ENCODE data around the gene SYNGR1. TPM values are rescaled to one million over a fixed set of nuclear protein-coding genes. Genes with fewer than 3 reads are reported as not detected.

Gene SYNGR1
- total RNA-seq, 5 donors from 2014 or later (not counting 1 experiment from before 2014, with no cell fraction given), result 1.1 to 4.3 (median 2.7) TPM

GRCh38 chr22:39419096-39419495, 69.3 kb downstream of the SYNGR1 start:
- Mint-ChIP-seq H3K36me3 (peaks cover 42% of the 10 kb centered on the region), H3K4me1 (peaks cover 25 to 33% (median 26%) of the 10 kb centered on the region in 3 donors), H3K4me3 (no peak overlapping the region), H3K9me3 (no peaks in the 10 kb centered on the region), H3K27me3 (no peaks in the 10 kb centered on the region), H3K27ac (no peak overlapping the region)
- H3K27ac ChIP-seq (ENCODE audit: low read length), result no peak overlapping the region
- CTCF ChIA-PET, result no interaction called here
- no peaks in the 10 kb centered on the region for H3K9me3 ChIP-seq
- POLR2A ChIA-PET, result no interaction called here
- H3K4me3 ChIP-seq (ENCODE audit: control insufficient read depth in 1 of 2, extremely low read depth in 1 of 2, low read length in 1 of 2), result no peak overlapping the region
- 91% methylated on average over 6 of the region's 6 CpGs for WGBS (ENCODE audit: insufficient coverage)
- peaks cover 21 to 35% of the 10 kb centered on the region in 2 experiments for H3K4me1 ChIP-seq (ENCODE audit: control insufficient read depth in 1 of 2, extremely low read depth in 1 of 2, insufficient read depth in 2 of 2, low read length in 2 of 2)
- no peaks in the 10 kb centered on the region for H3K27me3 ChIP-seq (replicated peaks in 1 of 2; ENCODE audit: control insufficient read depth in 2 of 2, extremely low read depth in 1 of 2, insufficient read depth in 2 of 2, low read length in 1 of 2)
- ATAC-seq (replicated peaks in 1 of 4) (no peak), DNase-seq (no peak)
- peaks cover 30 to 78% of the 10 kb centered on the region in 2 donors for H3K36me3 ChIP-seq (ENCODE audit: control insufficient read depth in 2 of 2, extremely low read depth in 1 of 2, insufficient read depth in 1 of 2, low read length in 1 of 2)

GRCh38 chr22:39419911-39420310, 70.1 kb downstream of the SYNGR1 start:
- ChIA-PET CTCF (interaction anchor here in 1 of 2 donors (0.6 kb wide), 1 partner anchor 44 kb away, joined by 7 read pairs; no protein-coding TSS in a partner anchor), POLR2A (no interaction called here)
- Mint-ChIP-seq H3K4me1 (peaks cover 16 to 25% (median 18%) of the 10 kb centered on the region in 3 donors), H3K9me3 (no peaks in the 10 kb centered on the region), H3K4me3 (no peak overlapping the region), H3K36me3 (peaks cover 42% of the 10 kb centered on the region), H3K27me3 (no peaks in the 10 kb centered on the region), H3K27ac (no peak overlapping the region)
- H3K36me3 ChIP-seq (ENCODE audit: control insufficient read depth in 2 of 2, extremely low read depth in 1 of 2, insufficient read depth in 1 of 2, low read length in 1 of 2), result peaks cover 30 to 85% of the 10 kb centered on the region in 2 donors
- H3K27me3 ChIP-seq (replicated peaks in 1 of 2; ENCODE audit: control insufficient read depth in 2 of 2, extremely low read depth in 1 of 2, insufficient read depth in 2 of 2, low read length in 1 of 2), result no peaks in the 10 kb centered on the region
- no peak overlapping the region for H3K4me3 ChIP-seq (ENCODE audit: control insufficient read depth in 1 of 2, extremely low read depth in 1 of 2, low read length in 1 of 2)
- ATAC-seq (replicated peaks in 1 of 4) (no peak), DNase-seq (no peak)
- no peaks in the 10 kb centered on the region for H3K9me3 ChIP-seq
- H3K4me1 ChIP-seq (ENCODE audit: control insufficient read depth in 1 of 2, extremely low read depth in 1 of 2, insufficient read depth in 2 of 2, low read length in 2 of 2), result peaks cover 14 to 27% of the 10 kb centered on the region in 2 experiments
- 100% methylated on average over 5 of the region's 5 CpGs for WGBS (ENCODE audit: insufficient coverage)
- H3K27ac ChIP-seq (ENCODE audit: low read length), result no peak overlapping the region

- Histone ChIP-seq H3K4me1 (ENCODE audit: control insufficient read depth in 1 of 2, extremely low read depth in 1 of 2, insufficient read depth in 2 of 2, low read length in 2 of 2) (peaks cover 2 to 9% of the 10 kb centered on the region in 2 experiments), H3K9me3 (no peaks in the 10 kb centered on the region), H3K27me3 (replicated peaks in 1 of 2; ENCODE audit: control insufficient read depth in 2 of 2, extremely low read depth in 1 of 2, insufficient read depth in 2 of 2, low read length in 1 of 2) (no peaks in the 10 kb centered on the region), H3K27ac (ENCODE audit: low read length) (no peak overlapping the region), H3K36me3 (ENCODE audit: control insufficient read depth in 2 of 2, extremely low read depth in 1 of 2, insufficient read depth in 1 of 2, low read length in 1 of 2) (peaks cover 29 to 78% of the 10 kb centered on the region in 2 donors), H3K4me3 (ENCODE audit: control insufficient read depth in 1 of 2, extremely low read depth in 1 of 2, low read length in 1 of 2) (no peak overlapping the region)
- Mint-ChIP-seq H3K27ac (no peak overlapping the region), H3K36me3 (peaks cover 47% of the 10 kb centered on the region), H3K4me3 (no peak overlapping the region), H3K4me1 (peaks cover 1 to 15% (median 2%) of the 10 kb centered on the region in 3 donors), H3K9me3 (no peaks in the 10 kb centered on the region), H3K27me3 (no peaks in the 10 kb centered on the region)
- DNase-seq, result no peak
- no peak for ATAC-seq (replicated peaks in 1 of 4)
- CTCF ChIA-PET, result no interaction called here
- POLR2A ChIA-PET, result no interaction called here
- 98% methylated on average over 7 of the region's 11 CpGs for WGBS (ENCODE audit: insufficient coverage)
Measured at GRCh38 chr22:39421691-39422090, 71.9 kb downstream of the SYNGR1 start.

GRCh38 chr22:39422101-39422500, 72.3 kb downstream of the SYNGR1 start:
- 100% methylated on average over 4 of the region's 7 CpGs for WGBS (ENCODE audit: insufficient coverage)
- Mint-ChIP-seq H3K9me3 (no peaks in the 10 kb centered on the region), H3K27ac (no peak overlapping the region), H3K36me3 (peaks cover 49% of the 10 kb centered on the region), H3K4me1 (peaks cover 0 to 14% (median 0%) of the 10 kb centered on the region in 3 donors), H3K4me3 (no peak overlapping the region), H3K27me3 (no peaks in the 10 kb centered on the region)
- CTCF ChIA-PET, result no interaction called here
- POLR2A ChIA-PET, result no interaction called here
- no peak overlapping the region for H3K27ac ChIP-seq (ENCODE audit: low read length)
- ATAC-seq (replicated peaks in 1 of 4) (no peak), DNase-seq (no peak)
- peaks cover 30 to 78% of the 10 kb centered on the region in 2 donors for H3K36me3 ChIP-seq (ENCODE audit: control insufficient read depth in 2 of 2, extremely low read depth in 1 of 2, insufficient read depth in 1 of 2, low read length in 1 of 2)
- no peak overlapping the region for H3K4me3 ChIP-seq (ENCODE audit: control insufficient read depth in 1 of 2, extremely low read depth in 1 of 2, low read length in 1 of 2)
- no peaks in the 10 kb centered on the region for H3K27me3 ChIP-seq (replicated peaks in 1 of 2; ENCODE audit: control insufficient read depth in 2 of 2, extremely low read depth in 1 of 2, insufficient read depth in 2 of 2, low read length in 1 of 2)
- H3K9me3 ChIP-seq, result no peaks in the 10 kb centered on the region
- H3K4me1 ChIP-seq (ENCODE audit: control insufficient read depth in 1 of 2, extremely low read depth in 1 of 2, insufficient read depth in 2 of 2, low read length in 2 of 2), result peaks cover 0 to 5% of the 10 kb centered on the region in 2 experiments

GRCh38 chr22:39422721-39423120, 72.9 kb downstream of the SYNGR1 start:
- peaks cover 0 to under 1% of the 10 kb centered on the region in 2 experiments for H3K4me1 ChIP-seq (ENCODE audit: control insufficient read depth in 1 of 2, extremely low read depth in 1 of 2, insufficient read depth in 2 of 2, low read length in 2 of 2)
- no peaks in the 10 kb centered on the region for H3K9me3 ChIP-seq
- POLR2A ChIA-PET, result interaction anchor here in 1 of 2 donors (0.7 kb wide), 1 partner anchor 382 kb away, joined by 6 read pairs; no protein-coding TSS in a partner anchor
- H3K27ac ChIP-seq (ENCODE audit: low read length), result no peak overlapping the region
- DNase-seq (no peak), ATAC-seq (replicated peaks in 1 of 4) (no peak)
- H3K36me3 ChIP-seq (ENCODE audit: control insufficient read depth in 2 of 2, extremely low read depth in 1 of 2, insufficient read depth in 1 of 2, low read length in 1 of 2), result peaks cover 32 to 78% of the 10 kb centered on the region in 2 donors
- H3K27me3 Mint-ChIP-seq, result no peaks in the 10 kb centered on the region
- CTCF ChIA-PET, result no interaction called here
- no peak overlapping the region for H3K27ac Mint-ChIP-seq
- peaks cover 52% of the 10 kb centered on the region for H3K36me3 Mint-ChIP-seq
- no peak overlapping the region for H3K4me3 Mint-ChIP-seq
- H3K4me1 Mint-ChIP-seq, result peaks cover 0 to 14% (median 0%) of the 10 kb centered on the region in 3 donors
- no peaks in the 10 kb centered on the region for H3K27me3 ChIP-seq (replicated peaks in 1 of 2; ENCODE audit: control insufficient read depth in 2 of 2, extremely low read depth in 1 of 2, insufficient read depth in 2 of 2, low read length in 1 of 2)
- WGBS (ENCODE audit: insufficient coverage), result 97% methylated on average over 6 of the region's 6 CpGs
- no peaks in the 10 kb centered on the region for H3K9me3 Mint-ChIP-seq
- no peak overlapping the region for H3K4me3 ChIP-seq (ENCODE audit: control insufficient read depth in 1 of 2, extremely low read depth in 1 of 2, low read length in 1 of 2)

- peaks cover 29 to 78% of the 10 kb centered on the region in 2 donors for H3K36me3 ChIP-seq (ENCODE audit: control insufficient read depth in 2 of 2, extremely low read depth in 1 of 2, insufficient read depth in 1 of 2, low read length in 1 of 2)
- H3K27ac ChIP-seq (ENCODE audit: low read length), result no peak overlapping the region
- ATAC-seq (replicated peaks in 1 of 4) (no peak), DNase-seq (no peak)
- WGBS (ENCODE audit: insufficient coverage), result 100% methylated on average over 1 of the region's 3 CpGs
- H3K27ac Mint-ChIP-seq, result no peak overlapping the region
- H3K36me3 Mint-ChIP-seq, result peaks cover 46% of the 10 kb centered on the region
- no peak overlapping the region for H3K4me3 ChIP-seq (ENCODE audit: control insufficient read depth in 1 of 2, extremely low read depth in 1 of 2, low read length in 1 of 2)
- H3K27me3 ChIP-seq (replicated peaks in 1 of 2; ENCODE audit: control insufficient read depth in 2 of 2, extremely low read depth in 1 of 2, insufficient read depth in 2 of 2, low read length in 1 of 2), result no peaks in the 10 kb centered on the region
- no peaks in the 10 kb centered on the region for H3K9me3 ChIP-seq
- CTCF ChIA-PET, result no interaction called here
- H3K27me3 Mint-ChIP-seq, result no peaks in the 10 kb centered on the region
- no peaks in the 10 kb centered on the region for H3K4me1 ChIP-seq (ENCODE audit: control insufficient read depth in 1 of 2, extremely low read depth in 1 of 2, insufficient read depth in 2 of 2, low read length in 2 of 2)
- POLR2A ChIA-PET, result interaction anchor here in 1 of 2 donors (0.7 kb wide), 1 partner anchor 1944 kb away, joined by 3 read pairs; no protein-coding TSS in a partner anchor
- no peak overlapping the region for H3K4me3 Mint-ChIP-seq
- peaks cover 0 to 11% (median 0%) of the 10 kb centered on the region in 3 donors for H3K4me1 Mint-ChIP-seq
- H3K9me3 Mint-ChIP-seq, result no peaks in the 10 kb centered on the region
Measured at GRCh38 chr22:39423976-39424375, 74.2 kb downstream of the SYNGR1 start.
